T-helper 2 cell treated with Interferon-gamma antibody and Interleukin-4, amounts not matched to agents 5 μg/mL and 100 μg/mL, for 36 hours (primary cell): ENCODE measurements around the gene SV2B.

Experiments used
- DNase-seq: peaks from one replicate; pipeline ENCODE4 v3.0.0; 2021; ENCODE audit warnings: low spot score
- H3K27ac Mint-ChIP-seq: one replicate; pipeline ENCODE4 v1.8.0; 2021; ENCODE audit warnings: mild to moderate bottlenecking, mixed read lengths
- H3K27me3 Mint-ChIP-seq: one replicate; pipeline ENCODE4 v1.8.0; 2021; ENCODE audit warnings: low read depth, mixed read lengths
- H3K36me3 Mint-ChIP-seq: one replicate; pipeline ENCODE4 v1.8.0; 2021; ENCODE audit warnings: low read depth, mixed read lengths
- H3K4me1 Mint-ChIP-seq: one replicate; pipeline ENCODE4 v1.8.0; 2021; ENCODE audit warnings: low read depth, mixed read lengths
- H3K4me3 Mint-ChIP-seq: one replicate; pipeline ENCODE4 v1.8.0; 2022; ENCODE audit warnings: mild to moderate bottlenecking, moderate library complexity, mixed read lengths
- H3K9me3 Mint-ChIP-seq: one replicate; pipeline ENCODE4 v1.8.0; 2021; ENCODE audit warnings: mixed read lengths

Gene SV2B

GRCh38 chr15:91279486-91279885 lies 179.4 kb downstream of the SV2B start:
- H3K4me3 Mint-ChIP-seq, result no peak overlapping the region
- no peaks in the 10 kb centered on the region for H3K36me3 Mint-ChIP-seq
- no peak overlapping the region for H3K27ac Mint-ChIP-seq

GRCh38 chr15:91281947-91282346 lies 181.9 kb downstream of the SV2B start:
- Mint-ChIP-seq H3K27me3 (peaks cover 6% of the 10 kb centered on the region), H3K4me3 (no peak overlapping the region), H3K36me3 (no peaks in the 10 kb centered on the region), H3K9me3 (no peaks in the 10 kb centered on the region), H3K27ac (no peak overlapping the region), H3K4me1 (no peaks in the 10 kb centered on the region)
- DNase-seq, result no peak

More at GRCh38 chr15:91279486-91279885, 179.4 kb downstream of the SV2B start:
- DNase-seq, result no peak
- H3K27me3 Mint-ChIP-seq, result peaks cover 16% of the 10 kb centered on the region
- H3K9me3 Mint-ChIP-seq, result peaks cover 4% of the 10 kb centered on the region
- H3K4me1 Mint-ChIP-seq, result no peaks in the 10 kb centered on the region

GRCh38 chr15:91282486-91282885 lies 182.4 kb downstream of the SV2B start:
- H3K4me1 Mint-ChIP-seq, result no peaks in the 10 kb centered on the region
- H3K27me3 Mint-ChIP-seq, result peaks cover 6% of the 10 kb centered on the region
- no peak overlapping the region for H3K4me3 Mint-ChIP-seq
- H3K9me3 Mint-ChIP-seq, result no peaks in the 10 kb centered on the region
- no peak for DNase-seq
- H3K36me3 Mint-ChIP-seq, result no peaks in the 10 kb centered on the region
- no peak overlapping the region for H3K27ac Mint-ChIP-seq

GRCh38 chr15:91283155-91283554 lies 183.1 kb downstream of the SV2B start:
- peaks cover 6% of the 10 kb centered on the region for H3K27me3 Mint-ChIP-seq
- no peaks in the 10 kb centered on the region for H3K4me1 Mint-ChIP-seq
- no peak overlapping the region for H3K27ac Mint-ChIP-seq

GRCh38 chr15:91284758-91285466 lies 184.9 kb downstream of the SV2B start:
- H3K4me3 Mint-ChIP-seq, result no peak overlapping the region
- no peaks in the 10 kb centered on the region for H3K9me3 Mint-ChIP-seq
- no peak for DNase-seq
- H3K27me3 Mint-ChIP-seq, result peaks cover 6% of the 10 kb centered on the region
- H3K36me3 Mint-ChIP-seq, result no peaks in the 10 kb centered on the region
- H3K4me1 Mint-ChIP-seq, result no peaks in the 10 kb centered on the region
- H3K27ac Mint-ChIP-seq, result no peak overlapping the region

More at GRCh38 chr15:91283155-91283554, 183.1 kb downstream of the SV2B start:
- Mint-ChIP-seq H3K9me3 (no peaks in the 10 kb centered on the region), H3K4me3 (no peak overlapping the region), H3K36me3 (no peaks in the 10 kb centered on the region)
- DNase-seq, result no peak

GRCh38 chr15:91289324-91289723 lies 189.3 kb downstream of the SV2B start:
- no peak for DNase-seq
- Mint-ChIP-seq H3K9me3 (no peaks in the 10 kb centered on the region), H3K4me3 (no peak overlapping the region), H3K27me3 (peaks cover 7% of the 10 kb centered on the region), H3K4me1 (no peaks in the 10 kb centered on the region), H3K36me3 (no peaks in the 10 kb centered on the region), H3K27ac (no peak overlapping the region)

GRCh38 chr15:91290553-91290952 lies 190.5 kb downstream of the SV2B start:
- Mint-ChIP-seq H3K27ac (no peak overlapping the region), H3K27me3 (peaks cover 13% of the 10 kb centered on the region), H3K4me3 (no peak overlapping the region), H3K9me3 (no peaks in the 10 kb centered on the region), H3K4me1 (no peaks in the 10 kb centered on the region), H3K36me3 (no peaks in the 10 kb centered on the region)
- DNase-seq, result no peak

GRCh38 chr15:91291673-91292072 lies 191.6 kb downstream of the SV2B start:
- H3K4me3 Mint-ChIP-seq, result no peak overlapping the region
- DNase-seq, result no peak
- peaks cover 13% of the 10 kb centered on the region for H3K27me3 Mint-ChIP-seq
- no peak overlapping the region for H3K27ac Mint-ChIP-seq
- no peaks in the 10 kb centered on the region for H3K36me3 Mint-ChIP-seq
- no peaks in the 10 kb centered on the region for H3K4me1 Mint-ChIP-seq
- no peaks in the 10 kb centered on the region for H3K9me3 Mint-ChIP-seq

- Mint-ChIP-seq H3K27me3 (peaks cover 22% of the 10 kb centered on the region), H3K4me3 (no peak overlapping the region), H3K9me3 (no peaks in the 10 kb centered on the region), H3K27ac (no peak overlapping the region), H3K36me3 (no peaks in the 10 kb centered on the region), H3K4me1 (no peaks in the 10 kb centered on the region)
- no peak for DNase-seq
These were observed 194.3 kb downstream of the SV2B start for GRCh38 chr15:91294344-91294743.

- Mint-ChIP-seq H3K27me3 (peaks cover 24% of the 10 kb centered on the region), H3K4me3 (no peak overlapping the region), H3K27ac (no peak overlapping the region), H3K36me3 (no peaks in the 10 kb centered on the region), H3K4me1 (no peaks in the 10 kb centered on the region), H3K9me3 (no peaks in the 10 kb centered on the region)
- DNase-seq, result no peak
These were observed 194.7 kb downstream of the SV2B start for GRCh38 chr15:91294795-91295194.

GRCh38 chr15:91298101-91298500 lies 198.0 kb downstream of the SV2B start:
- H3K9me3 Mint-ChIP-seq, result no peaks in the 10 kb centered on the region
- H3K4me1 Mint-ChIP-seq, result peaks cover 2% of the 10 kb centered on the region
- peaks cover 39% of the 10 kb centered on the region for H3K27me3 Mint-ChIP-seq
- no peaks in the 10 kb centered on the region for H3K36me3 Mint-ChIP-seq
- DNase-seq, result no peak
- no peak overlapping the region for H3K4me3 Mint-ChIP-seq
- H3K27ac Mint-ChIP-seq, result no peak overlapping the region

- H3K27me3 Mint-ChIP-seq, result peaks cover 70% of the 10 kb centered on the region
- H3K27ac Mint-ChIP-seq, result no peak overlapping the region
- H3K4me1 Mint-ChIP-seq, result peaks cover 9% of the 10 kb centered on the region
- no peaks in the 10 kb centered on the region for H3K9me3 Mint-ChIP-seq
- H3K36me3 Mint-ChIP-seq, result no peaks in the 10 kb centered on the region
- H3K4me3 Mint-ChIP-seq, result no peak overlapping the region
- DNase-seq, result no peak
These were observed 202.8 kb downstream of the SV2B start for GRCh38 chr15:91302588-91303439.

GRCh38 chr15:91304210-91304609 lies 204.2 kb downstream of the SV2B start:
- Mint-ChIP-seq H3K4me3 (no peak overlapping the region), H3K27ac (no peak overlapping the region), H3K9me3 (no peaks in the 10 kb centered on the region), H3K4me1 (peaks cover 20% of the 10 kb centered on the region), H3K36me3 (no peaks in the 10 kb centered on the region), H3K27me3 (peaks cover 66% of the 10 kb centered on the region)
- DNase-seq, result no peak

- H3K4me1 Mint-ChIP-seq, result peaks cover 25% of the 10 kb centered on the region
- peaks cover 70% of the 10 kb centered on the region for H3K27me3 Mint-ChIP-seq
- no peak for DNase-seq
- no peaks in the 10 kb centered on the region for H3K36me3 Mint-ChIP-seq
- H3K4me3 Mint-ChIP-seq, result no peak overlapping the region
- H3K9me3 Mint-ChIP-seq, result no peaks in the 10 kb centered on the region
- no peak overlapping the region for H3K27ac Mint-ChIP-seq
These were observed 204.7 kb downstream of the SV2B start for GRCh38 chr15:91304786-91305185.
